Right renal cortex interstitium (tissue), 3 donors: ENCODE data around the gene TPGS2. TPM values are rescaled to one million over a fixed set of nuclear protein-coding genes. Genes with fewer than 3 reads are reported as not detected.
"Not testable (repeated sequence)": the region's sequence is repeated elsewhere in the genome, so short reads cannot be mapped to it uniquely, and the experiment has no call there.

Experiments
- DNase-seq, 3 donors: peaks; one replicate each; pipeline ENCODE4 v3.0.0-alpha.2; 2013; ENCODE audit warnings: low read depth in 3 of 3, low spot score in 2 of 3
- polyA plus RNA-seq, 3 donors: library from polyadenylated mRNA; unstranded; fragments of 120-200 nt; gene quantifications; one replicate each; pipeline ENCODE4 v1.2.1, GENCODE V29; 2013; ENCODE audit not compliant: insufficient read length in 3 of 3

TPGS2 gene
- polyA plus RNA-seq, 3 donors, result 109 to 159 (median 136) TPM

DNA sequence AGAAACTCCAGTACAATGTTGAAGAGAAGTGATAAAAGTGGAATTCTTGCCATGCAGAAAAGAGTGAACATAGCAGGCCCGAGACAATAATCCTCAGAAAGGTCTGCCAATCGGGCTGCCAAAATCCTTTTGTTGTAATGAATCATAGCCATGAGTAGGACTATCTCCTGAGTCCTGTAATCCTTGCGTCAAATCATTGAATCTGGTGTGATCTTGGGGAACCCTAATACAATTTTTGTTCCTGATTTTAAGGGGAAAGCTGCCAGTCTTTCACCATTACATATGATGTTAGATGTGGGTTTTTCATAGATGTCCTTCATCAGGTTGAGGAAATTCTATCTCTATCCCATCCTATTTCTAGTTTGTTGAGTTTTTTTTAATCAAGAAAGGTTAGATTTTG is 2.2 kb downstream of the TPGS2 start:
- no peak for DNase-seq

DNA sequence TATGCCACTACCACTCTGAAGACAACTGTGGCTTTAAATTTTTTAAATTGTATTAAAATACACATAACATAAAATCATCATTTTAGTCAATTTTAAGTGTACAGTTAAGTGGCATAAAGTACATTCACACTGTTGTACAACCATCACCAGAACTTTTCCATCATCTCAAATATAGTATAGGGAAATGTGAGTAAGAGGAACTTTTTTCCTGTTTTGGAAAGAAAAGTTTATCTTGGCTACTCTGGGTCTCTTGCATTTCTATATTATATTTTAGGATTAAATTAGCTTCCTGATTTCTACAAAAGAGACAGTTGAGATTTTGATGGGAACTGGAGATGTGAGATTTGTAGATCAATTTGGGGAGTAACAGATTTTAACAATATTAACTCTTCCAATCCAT is 3.3 kb downstream of the TPGS2 start:
- DNase-seq, result no peak

DNA sequence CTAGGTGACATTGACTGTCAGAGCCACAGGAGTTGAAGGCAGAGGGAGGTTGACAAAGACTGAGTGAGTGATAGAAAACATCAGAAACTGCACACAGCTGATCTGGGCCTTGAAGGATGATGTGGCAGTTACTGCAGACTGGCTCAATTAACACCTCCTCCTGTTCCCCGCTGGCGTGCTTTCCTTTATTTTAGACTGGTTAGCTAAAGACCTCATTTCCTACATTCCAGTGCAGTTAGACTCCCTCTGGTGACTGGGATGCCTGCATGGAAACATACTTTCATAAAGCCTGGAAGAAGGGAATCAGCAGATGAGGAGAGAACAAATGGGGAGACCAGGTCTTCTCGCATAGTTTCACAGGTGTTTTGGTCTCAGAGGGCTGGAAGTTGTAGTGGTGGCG is 7.1 kb downstream of the TPGS2 start:
- DNase-seq, result no peak

DNA sequence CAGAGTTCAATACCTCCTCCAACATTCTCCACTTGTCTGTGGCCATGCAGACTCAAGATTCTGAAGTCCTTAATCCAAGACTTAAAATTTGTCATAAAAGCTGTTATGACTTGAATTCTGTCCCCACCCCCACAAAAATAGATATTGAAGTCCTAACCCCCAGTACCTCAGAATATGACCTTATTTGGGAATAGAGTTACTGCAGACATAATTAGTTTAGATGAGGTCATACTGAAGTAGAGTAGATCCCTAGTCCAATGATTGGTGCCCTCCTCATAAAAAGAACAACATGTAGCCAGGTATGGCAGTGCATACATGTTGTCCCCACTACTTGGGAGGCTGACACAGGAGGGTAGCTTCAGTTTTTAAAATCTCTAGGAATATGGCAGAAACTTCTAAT is 9.2 kb downstream of the TPGS2 start:
- no peak for DNase-seq

DNA sequence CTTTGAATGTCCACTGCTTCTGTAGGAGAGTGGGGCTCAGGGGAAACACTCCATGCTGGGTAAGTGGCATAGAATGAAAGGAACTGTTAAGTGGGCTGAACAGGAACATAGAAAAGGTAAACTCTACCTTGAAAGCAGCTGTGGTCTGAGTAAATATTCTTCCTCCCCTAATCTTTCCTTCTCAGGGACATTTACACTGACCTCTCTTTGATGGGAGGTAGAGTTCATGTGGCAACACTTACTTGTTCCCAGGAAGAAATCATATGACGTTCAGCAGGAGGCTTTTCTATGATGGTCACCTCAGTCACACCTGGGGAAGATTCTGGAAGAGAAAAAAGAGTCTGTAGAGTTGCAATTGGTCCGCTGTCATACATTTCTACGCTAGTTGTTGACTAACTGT is 10.2 kb downstream of the TPGS2 start:
- no peak for DNase-seq

DNA sequence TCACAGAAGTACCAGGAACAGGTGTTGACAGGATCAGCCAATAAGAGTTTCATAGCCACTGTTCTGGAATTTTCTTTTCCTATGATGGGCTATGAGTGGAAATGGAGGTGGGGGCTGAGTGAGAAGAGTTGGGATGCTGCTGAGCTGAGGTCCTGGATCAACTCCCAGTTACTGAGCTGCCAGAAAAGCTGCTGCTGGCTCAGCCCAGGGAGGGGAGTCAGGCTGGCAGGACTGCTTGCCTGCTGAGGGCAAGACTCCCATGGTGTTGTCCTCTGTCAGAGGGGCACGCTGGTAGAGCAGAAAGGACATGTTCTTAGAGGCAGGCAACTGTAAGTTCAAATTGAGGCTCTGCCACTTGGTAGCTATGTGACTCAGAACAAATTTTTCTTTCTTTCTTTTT is 11.8 kb downstream of the TPGS2 start:
- no peak for DNase-seq

DNA sequence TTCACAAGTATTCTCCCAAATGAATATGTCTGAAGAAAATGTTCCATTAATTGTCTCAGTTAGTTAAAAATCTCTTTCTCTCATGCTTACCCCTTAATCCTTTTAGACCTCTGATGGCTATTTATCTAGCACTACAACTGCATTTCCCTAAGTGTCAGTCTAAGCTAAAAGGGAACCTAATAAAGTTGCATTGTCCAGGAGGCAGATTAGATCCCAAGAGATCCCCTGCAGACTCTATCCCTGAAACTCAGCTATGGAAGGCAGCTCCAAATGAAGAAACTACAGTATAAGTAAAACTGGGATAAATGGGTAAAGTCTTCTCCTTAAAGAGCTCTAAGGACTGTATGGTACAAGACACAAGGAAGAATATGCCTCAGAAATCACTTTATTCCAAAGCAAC is 12.7 kb downstream of the TPGS2 start:
- not testable (repeated sequence) for DNase-seq

DNA sequence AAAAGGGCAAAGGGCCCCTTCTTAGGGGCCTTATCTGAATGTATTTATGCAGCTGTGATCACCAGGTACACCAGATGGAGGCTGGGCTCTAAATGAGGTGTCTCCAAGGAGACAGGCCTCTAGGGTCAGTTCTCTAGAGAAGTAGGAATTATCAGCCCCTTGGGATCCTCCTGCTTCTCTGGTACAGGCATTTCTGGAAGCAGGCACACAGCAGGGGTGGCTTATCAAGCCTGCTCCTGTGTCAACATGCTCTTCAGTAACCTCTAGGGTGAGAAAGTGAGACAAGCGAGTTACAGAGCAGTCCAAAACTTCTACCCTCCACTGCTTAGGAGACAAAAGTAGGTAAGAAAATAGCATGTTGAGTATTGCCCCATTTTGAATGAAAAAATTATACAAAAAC is 13.8 kb downstream of the TPGS2 start:
- no peak for DNase-seq

DNA sequence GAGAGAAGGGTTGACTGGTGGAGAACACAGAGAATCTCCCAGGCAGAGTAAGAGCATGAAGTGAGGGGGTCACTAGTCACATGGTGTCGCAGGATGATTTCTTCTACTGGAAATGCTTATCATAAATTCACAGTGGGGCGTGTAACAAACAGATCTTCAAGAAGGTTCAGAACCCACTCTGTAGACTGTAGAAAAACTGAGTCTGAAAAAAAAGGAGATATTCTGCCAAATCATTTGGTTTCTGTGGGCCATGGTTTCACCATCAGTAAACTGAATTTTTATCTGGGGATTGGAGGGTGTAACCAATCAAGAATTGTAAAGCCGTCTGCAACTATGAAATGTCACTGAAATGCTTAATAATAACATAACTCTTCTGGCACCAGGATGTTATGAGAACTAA is 15.0 kb downstream of the TPGS2 start:
- DNase-seq, result no peak

DNA sequence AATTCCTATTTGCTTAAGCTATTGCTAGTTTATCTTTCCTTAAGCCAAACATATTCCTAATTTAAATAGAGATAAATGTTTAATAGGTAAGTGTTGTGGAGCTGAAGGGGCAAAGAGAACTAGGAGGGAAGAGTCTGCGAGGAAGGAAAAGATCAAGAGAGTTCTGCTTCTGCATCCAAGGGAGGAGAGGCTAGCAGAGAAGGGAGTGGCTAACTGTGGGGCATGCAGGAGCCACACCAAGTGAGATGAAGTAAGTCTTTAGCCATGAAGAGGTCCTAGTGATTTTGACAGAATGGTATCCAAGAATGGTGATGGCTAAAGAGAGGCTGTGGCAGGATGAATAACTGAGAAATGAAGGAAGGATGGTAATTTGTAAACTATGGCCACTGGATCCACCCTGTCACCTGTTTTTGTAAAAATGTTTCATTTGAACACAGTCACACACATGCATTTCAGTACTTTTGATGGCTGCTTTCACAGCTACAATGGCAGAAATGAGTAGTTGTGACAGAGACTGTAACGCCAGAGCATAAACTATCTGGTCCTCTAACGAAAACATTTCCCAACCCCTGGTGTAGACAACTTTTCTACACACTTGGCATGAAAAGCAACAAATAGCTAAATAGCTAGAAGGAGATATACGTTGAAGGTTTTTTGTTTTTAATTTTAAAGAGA is 15.6 kb downstream of the TPGS2 start:
- DNase-seq, result no peak

DNA sequence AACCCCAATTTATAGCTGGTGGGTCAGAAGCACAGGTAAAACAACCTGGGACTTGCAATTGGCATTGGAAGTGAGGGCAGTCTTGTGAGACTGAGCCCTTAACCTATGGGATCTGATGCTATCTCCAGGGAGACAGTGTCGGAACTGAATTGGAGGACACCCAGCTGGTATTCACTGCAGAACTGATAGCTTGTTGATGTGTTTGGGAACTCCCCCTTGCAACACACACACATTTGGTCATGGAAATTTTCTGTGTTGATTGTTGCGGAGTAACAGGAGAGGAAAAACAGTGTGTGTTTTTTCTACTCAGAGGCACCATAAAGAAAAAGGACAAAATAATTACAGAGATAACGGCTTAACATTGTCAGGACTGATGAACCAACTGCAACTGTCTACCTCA is 16.1 kb downstream of the TPGS2 start:
- no peak for DNase-seq

DNA sequence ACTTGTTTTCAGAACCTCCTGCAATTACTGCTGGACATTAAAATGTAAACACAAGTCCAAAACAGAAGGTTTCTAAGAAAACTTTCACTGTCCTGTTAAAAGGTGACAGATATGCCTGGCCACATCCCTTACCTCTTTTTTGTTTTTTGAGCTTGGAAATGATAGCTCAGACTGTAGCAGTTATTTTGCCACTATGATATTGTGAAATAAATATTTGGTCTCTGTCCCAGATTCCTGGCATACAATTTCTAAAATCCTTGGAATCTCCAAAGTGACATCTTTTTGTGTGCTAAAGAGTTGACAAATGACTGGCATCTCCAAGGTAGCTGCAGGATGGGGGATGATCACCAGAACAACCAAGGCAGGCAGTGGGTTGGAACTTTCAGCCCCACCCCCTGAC is 16.8 kb downstream of the TPGS2 start:
- DNase-seq, result no peak

DNA sequence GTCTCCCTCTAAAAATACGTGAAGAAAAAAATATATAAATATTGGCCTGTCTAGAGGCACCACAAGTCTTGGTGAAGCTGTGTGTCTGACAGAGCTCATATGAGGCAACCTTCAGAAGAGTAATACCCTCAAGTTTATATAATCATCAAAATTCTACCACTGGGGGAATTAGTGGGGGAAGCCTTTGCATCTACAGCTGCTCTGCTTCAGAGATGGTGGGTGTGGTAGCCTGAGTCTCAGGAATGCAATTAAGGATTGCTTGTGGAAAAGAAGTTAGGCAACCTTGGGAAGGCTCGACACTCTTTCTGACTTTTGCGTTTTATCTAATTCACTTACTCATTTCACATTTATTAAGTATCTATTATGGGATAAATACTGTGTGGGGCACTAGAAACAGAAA is 17.4 kb downstream of the TPGS2 start:
- DNase-seq, result no peak

DNA sequence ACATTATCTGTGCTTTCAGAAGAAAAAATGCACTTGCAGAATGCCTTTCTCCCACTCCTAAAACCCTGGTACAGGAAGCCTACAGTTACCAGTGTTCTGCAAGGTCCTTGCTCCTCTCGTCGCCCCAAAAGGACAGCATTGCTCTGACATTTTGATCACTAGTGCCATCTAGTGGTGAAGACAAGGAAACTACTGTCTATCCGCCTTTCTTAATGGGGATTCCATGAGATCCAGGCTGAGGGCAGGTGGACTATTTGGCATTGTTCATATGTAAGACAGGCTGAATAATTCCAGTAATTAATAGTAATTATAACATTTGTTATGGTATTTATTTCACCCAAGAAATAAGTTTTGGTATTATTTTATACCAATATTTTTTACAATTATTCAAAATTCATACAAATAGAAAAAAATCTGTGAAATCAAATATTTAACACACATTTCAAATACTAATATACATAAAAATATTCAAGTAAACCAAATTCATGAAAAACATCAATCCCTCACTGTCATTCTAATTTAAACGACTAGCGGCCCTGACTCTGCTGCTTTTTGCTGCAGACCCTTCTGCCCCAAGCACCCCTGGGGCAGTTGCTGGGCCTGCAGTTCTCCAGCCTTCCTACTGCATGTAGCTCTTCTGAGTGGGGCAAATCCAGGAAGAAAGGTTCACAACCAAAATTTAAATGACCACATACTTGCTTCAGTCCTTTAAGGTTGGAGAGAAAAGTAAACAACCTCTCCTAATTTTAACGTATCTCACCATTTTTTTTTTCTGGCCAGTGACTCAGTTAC is 19.0 kb downstream of the TPGS2 start:
- peak in 2 of 3 donors; percentile 36 to 49 for DNase-seq

DNA sequence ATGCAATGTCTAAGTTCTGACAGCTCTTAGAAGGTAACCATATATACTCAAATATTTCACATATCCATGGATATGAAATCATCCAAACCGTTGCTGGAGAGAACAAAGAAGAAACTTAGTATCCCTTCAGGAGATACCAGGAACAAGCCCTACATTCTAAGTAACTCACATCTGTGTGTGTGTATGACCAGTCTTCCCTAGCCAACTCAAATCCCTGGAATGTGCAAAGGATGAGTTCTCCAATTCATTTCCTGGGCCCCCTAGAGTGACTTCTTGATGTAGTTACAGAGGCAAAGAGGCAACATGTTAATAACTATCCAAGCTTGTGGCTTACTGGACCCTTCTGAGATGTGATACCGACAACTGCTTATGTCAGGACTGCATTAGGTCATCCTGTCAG is 20.1 kb downstream of the TPGS2 start:
- DNase-seq, result no peak

DNA sequence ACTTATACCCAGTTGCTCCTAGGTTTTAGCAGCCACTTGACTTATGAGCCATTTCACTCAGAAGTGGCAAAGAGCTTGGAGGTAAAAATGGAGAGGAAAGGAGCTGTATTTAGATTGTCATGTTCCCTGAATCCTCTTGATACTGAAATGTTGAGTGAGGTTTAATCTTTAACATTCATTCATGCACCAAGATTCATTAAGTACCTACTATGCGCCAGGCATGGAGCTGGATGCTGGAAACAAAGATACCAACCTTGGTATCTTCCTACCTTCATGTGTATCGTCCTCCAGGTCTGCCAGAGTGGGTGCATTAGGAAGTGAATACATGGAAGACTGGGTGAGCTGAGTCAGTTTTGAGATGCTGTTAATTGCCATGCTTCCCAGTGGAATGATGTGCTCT is 23.7 kb downstream of the TPGS2 start:
- DNase-seq, result no peak

DNA sequence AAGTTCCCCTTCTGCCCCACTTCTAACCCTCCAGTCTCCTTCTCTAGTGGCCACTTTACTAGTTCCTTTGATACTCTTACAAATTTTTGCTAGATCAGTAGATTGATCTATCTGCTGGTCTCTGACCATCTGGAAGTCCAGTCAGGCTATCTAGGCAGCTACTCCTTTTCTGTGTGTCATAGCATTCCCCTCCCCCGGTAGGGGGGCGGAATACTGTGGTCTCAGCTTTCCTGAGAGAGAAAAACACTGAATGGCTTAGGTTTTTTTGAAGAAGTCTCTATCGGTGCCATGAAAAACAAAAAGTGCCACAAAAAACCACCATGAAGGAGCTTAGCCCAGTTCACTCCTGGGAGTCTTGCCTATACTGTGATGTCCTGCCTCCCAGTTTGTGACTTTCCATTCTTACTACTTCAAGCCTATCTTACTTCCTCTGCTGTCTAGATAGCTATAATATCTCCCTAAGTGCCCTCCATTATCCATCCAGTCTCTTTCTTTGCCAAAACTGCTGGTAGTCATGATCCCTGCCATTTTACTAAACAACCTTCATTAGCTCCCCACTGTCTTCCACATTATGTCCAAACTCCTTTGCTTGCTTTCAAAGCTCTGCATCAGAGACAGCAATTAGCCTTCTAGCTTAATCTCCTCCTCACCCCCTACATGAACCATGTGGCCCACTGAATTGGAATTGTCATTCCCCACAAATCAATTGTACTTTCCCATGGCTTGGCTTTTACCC is 29.9 kb downstream of the TPGS2 start:
- no peak for DNase-seq

DNA sequence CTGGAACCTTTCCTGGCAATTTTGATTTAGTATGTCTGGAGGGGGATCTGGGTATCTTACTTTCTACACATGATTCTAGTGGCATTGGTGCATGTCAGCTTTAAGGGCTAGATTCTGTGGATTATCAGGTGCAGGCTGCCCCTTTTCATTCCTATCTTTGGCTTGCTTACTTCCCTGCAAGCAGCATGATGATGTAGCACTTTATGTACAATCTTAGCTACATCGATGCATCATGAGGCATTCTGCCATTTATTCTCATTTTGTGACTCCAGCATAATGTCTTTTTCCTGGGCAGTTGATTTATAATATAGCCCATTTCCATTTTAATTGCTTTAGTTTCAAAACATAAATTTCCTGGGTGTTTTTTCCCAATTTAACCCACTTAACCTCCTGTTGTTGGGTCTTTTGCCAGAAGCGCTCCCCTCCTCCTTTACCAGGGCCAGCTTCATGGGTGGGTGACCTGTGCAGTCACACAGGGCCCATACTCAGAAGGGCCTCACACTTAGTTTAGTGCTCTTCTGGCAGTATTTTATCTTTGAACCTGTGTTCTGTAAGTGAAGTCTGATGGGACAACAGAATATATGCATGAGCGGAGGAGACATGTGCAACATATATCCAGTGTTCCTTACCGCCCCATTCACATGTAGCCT is 36.0 kb downstream of the TPGS2 start:
- no peak for DNase-seq

DNA sequence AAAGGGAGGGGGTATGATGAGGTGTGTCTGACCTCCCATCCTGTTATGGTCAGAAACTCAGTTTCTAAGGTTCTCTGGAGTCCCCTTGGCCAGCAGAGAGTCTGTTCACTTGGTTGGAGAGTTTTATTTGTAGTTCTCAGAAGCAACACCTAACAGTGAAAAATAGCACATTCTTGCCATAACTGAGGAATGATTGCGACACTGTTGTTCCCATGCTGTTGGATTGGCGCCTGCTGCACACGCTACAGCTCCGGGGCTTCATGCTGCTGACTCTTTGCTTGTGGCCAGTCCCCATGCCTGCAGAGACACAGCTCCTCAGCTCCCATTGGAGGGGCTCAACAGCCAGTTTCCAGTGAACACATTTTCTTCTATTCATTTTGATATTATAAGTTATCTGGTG is 42.1 kb downstream of the TPGS2 start:
- DNase-seq, result no peak

DNA sequence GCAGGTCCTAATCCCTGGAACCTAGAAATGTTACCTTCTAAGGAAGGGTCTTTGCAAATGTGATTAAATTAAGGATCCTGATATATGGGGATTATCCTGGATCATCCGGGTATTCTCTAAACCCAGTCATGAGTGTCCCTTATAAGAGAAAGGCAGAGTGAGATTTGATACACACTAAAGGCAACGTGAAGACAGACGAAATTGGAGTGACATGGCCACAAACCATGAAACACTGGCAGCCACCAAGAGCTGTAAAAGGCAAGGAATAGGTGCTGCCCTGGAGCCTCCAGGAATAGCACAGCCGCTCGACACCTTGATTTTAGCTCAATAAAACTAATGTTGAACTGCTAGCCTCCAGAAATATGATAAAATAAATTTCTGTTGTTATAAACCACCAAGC is 45.0 kb downstream of the TPGS2 start:
- no peak for DNase-seq

DNA sequence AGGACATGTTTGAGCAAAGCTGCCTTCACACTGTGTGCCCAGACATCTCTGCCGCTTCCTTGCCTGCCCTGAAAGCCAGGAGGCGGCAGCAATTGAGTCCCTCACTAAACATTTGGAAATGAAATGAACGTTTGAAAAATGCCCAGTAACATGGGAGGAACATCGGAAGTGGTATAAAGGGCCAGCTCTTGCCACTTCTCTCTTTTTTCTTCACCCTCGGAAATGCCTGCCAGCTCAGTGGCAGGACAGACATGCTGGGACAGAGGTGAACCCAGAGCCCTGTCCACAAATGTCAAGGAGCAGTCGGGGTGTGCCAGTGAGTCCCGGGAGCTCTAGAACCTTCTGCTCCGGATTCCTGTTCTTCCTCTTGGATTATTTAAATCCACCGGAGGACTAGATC is 46.1 kb downstream of the TPGS2 start:
- no peak for DNase-seq
